GM12801 (cell line): ENCODE results near the gene IVL.

Experiments used
- CTCF ChIP-seq: IDR thresholded peaks from one replicate; pipeline ENCODE4 v1.5.1; 2011; ENCODE audit warnings: control low read depth; ENCODE audit not compliant: insufficient read length; ENCODE audit errors: extremely low read depth

IVL gene

GRCh38 chr1:152912900-152913299 is 4.6 kb downstream of the IVL start:
- no peak for TF ChIP-seq CTCF

- TF ChIP-seq CTCF = no peak
Observed at GRCh38 chr1:152917794-152918193, 9.4 kb downstream of the IVL start.

GRCh38 chr1:152919071-152919470 is 10.7 kb downstream of the IVL start:
- no peak for TF ChIP-seq CTCF

GRCh38 chr1:152924191-152924590 is 15.8 kb downstream of the IVL start:
- no peak for TF ChIP-seq CTCF

GRCh38 chr1:152926091-152926490 is 17.7 kb downstream of the IVL start:
- no peak for TF ChIP-seq CTCF

GRCh38 chr1:152928671-152929070 is 20.3 kb downstream of the IVL start:
- TF ChIP-seq CTCF = no peak

- no peak for TF ChIP-seq CTCF
Observed at GRCh38 chr1:152932170-152932811, 23.9 kb downstream of the IVL start.
